ENCODE measurements around the gene LRRC27. TPM values are rescaled to one million over a fixed set of nuclear protein-coding genes. Genes with fewer than 3 reads are reported as not detected.
A peak's percentile ranks its signal among the peaks of the same experiment; 100 is the strongest.

Gene LRRC27
- total RNA-seq, 1 donor from 2014 or later: 15.5 TPM

- no peaks in the 10 kb centered on the region for H3K9me3 ChIP-seq
- H3K36me3 ChIP-seq: peaks cover 29% of the 10 kb centered on the region
- intact Hi-C loops (cut with DNase I): no loop called here
- DNase-seq: no peak
- H3K27me3 ChIP-seq (ENCODE audit: low read depth): no peaks in the 10 kb centered on the region
- TF ChIP-seq CTCF (IDR thresholded peaks at IDR 0.05): no peak
- peaks cover 62% of the 10 kb centered on the region for H3K4me1 ChIP-seq
- ATAC-seq: peak; percentile 33 to 58
- H3K4me3 ChIP-seq: peak overlapping the region; percentile 42
- peak overlapping the region; percentile 95 for H3K27ac ChIP-seq
Observed at GRCh38 chr10:132408367-132408781, 76.4 kb downstream of the LRRC27 start.

- peak; percentile 86 for DNase-seq
- Histone ChIP-seq H3K27me3 (ENCODE audit: low read depth) (no peaks in the 10 kb centered on the region), H3K4me3 (peak overlapping the region; percentile 42), H3K36me3 (peaks cover 29% of the 10 kb centered on the region), H3K9me3 (no peaks in the 10 kb centered on the region), H3K4me1 (peaks cover 69% of the 10 kb centered on the region), H3K27ac (peak overlapping the region; percentile 95)
- intact Hi-C loops (cut with DNase I): no loop called here
- peak; percentile 78 to 81 for ATAC-seq
- TF ChIP-seq CTCF (IDR thresholded peaks at IDR 0.05): no peak
Observed at GRCh38 chr10:132408823-132409666, 77.1 kb downstream of the LRRC27 start.

GRCh38 chr10:132409667-132410028 is 77.7 kb downstream of the LRRC27 start:
- no peak for ATAC-seq
- TF ChIP-seq CTCF (IDR thresholded peaks at IDR 0.05): no peak
- Histone ChIP-seq H3K27ac (peak overlapping the region; percentile 95), H3K27me3 (ENCODE audit: low read depth) (no peaks in the 10 kb centered on the region), H3K36me3 (peaks cover 29% of the 10 kb centered on the region), H3K9me3 (no peaks in the 10 kb centered on the region), H3K4me3 (no peak overlapping the region), H3K4me1 (peaks cover 69% of the 10 kb centered on the region)
- no peak for DNase-seq
- intact Hi-C loops (cut with DNase I): no loop called here

DNA sequence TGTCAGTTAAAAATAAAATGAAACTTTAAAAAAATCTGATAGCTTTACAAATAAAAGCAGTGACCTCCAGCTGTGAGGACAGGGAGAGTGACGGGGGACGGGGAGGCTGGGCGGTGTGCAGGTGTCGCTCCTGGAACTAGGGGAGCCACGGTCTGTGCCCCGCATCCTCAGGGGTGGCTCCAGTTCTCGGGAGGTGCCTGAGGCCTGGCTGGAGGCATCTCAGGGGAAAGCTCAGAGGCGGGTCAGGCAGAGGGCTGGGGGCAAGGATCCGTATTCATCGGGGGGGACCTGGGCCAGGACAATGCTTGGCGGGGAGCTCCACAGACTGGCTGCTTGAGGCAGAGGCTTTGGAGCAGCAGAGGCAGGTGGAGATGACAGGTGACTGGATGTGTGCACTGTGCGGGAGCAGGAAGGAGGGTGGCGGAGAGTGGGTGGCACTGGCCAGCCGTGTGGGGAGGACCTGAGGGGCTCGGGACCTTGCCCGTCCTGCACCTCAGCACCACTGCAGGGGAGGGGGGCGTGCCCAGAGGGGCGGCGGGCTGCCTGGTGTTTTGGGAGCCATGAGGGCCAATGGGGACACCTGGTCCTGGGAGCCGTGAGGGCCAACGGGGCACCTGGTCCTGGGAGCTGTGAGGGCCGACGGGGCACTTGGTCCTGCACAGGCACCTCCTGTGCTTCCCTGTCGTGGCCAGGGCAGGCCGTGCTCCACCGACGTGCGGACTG is 78.2 kb downstream of the LRRC27 start:
- Histone ChIP-seq H3K4me3 (no peak overlapping the region), H3K9me3 (no peaks in the 10 kb centered on the region), H3K36me3 (peaks cover 23% of the 10 kb centered on the region), H3K4me1 (peaks cover 69% of the 10 kb centered on the region), H3K27ac (peak overlapping the region; percentile 95), H3K27me3 (ENCODE audit: low read depth) (no peaks in the 10 kb centered on the region)
- intact Hi-C loops (cut with DNase I): no loop called here
- DNase-seq (peak; percentile 43), ATAC-seq (no peak)
- TF ChIP-seq CTCF (IDR thresholded peaks at IDR 0.05): no peak

DNA sequence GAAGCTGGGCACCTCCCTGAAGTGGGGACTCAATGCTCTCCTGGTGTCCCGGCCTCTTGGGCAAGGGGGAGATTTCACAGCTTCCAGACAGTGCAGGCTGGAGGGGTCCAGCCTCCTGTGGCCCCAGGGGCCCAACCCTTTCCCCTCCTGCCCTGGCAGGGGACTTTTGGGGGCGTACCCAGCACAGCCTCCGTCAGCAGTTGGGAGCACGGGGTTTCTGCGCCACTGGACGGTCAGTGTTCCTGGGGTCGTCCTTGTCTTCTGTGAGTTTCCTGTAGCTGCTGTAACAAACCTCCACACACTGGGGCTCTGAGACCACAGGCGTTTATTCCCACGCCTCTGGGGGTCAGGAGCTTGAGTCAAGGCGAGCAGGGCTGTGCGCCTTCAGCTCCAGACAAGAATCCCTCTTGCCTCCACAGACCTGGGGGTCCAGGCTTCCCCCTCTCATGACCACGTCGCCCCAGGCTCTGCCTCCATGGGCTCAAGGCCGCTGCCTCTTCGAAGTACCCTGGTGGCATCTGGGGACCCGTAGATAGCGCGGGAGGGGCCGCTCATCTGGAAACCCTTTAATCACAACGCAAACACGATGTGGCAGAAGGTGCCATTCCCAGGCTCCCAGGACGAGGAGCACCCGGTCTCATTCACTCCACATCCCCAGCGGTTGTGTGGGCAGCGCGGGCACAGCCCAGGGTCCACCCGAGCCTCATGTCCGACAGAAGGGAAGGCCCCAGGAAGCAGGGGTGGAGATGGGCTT is 79.0 kb downstream of the LRRC27 start:
- DNase-seq: no peak
- no peaks in the 10 kb centered on the region for H3K9me3 ChIP-seq
- TF ChIP-seq CTCF (IDR thresholded peaks at IDR 0.05): no peak
- H3K36me3 ChIP-seq: peaks cover 16% of the 10 kb centered on the region
- ATAC-seq: no peak
- peak overlapping the region; percentile 21 for H3K4me3 ChIP-seq
- peak overlapping the region; percentile 78 for H3K27ac ChIP-seq
- peaks cover 70% of the 10 kb centered on the region for H3K4me1 ChIP-seq
- intact Hi-C loops (cut with DNase I): no loop called here
- H3K27me3 ChIP-seq (ENCODE audit: low read depth): no peaks in the 10 kb centered on the region
